HUES64 (cell line): ENCODE data around the gene SLC25A13.
A peak's percentile ranks its signal among the peaks of the same experiment; 100 is the strongest.

Experiments
- H3K27ac ChIP-seq: 2 replicates; pipeline ENCODE4 v1.7.0; 2013; ENCODE audit warnings: low read depth, low read length, inconsistent platforms
- H3K27me3 ChIP-seq: 2 replicates; pipeline ENCODE4 v1.6.1; 2013; ENCODE audit warnings: mild to moderate bottlenecking, low read length; ENCODE audit not compliant: insufficient read depth
- H3K36me3 ChIP-seq: 2 replicates; pipeline ENCODE4 v1.6.1; 2013; ENCODE audit warnings: mild to moderate bottlenecking, low read length; ENCODE audit not compliant: insufficient read depth
- H3K4me1 ChIP-seq: 2 replicates; pipeline ENCODE4 v1.6.1; 2013; ENCODE audit warnings: mild to moderate bottlenecking, low read length, moderate library complexity; ENCODE audit not compliant: insufficient read depth
- H3K4me3 ChIP-seq: 2 replicates; pipeline ENCODE4 v1.5.1; 2013; ENCODE audit warnings: mild to moderate bottlenecking, low read length, moderate library complexity
- H3K9ac ChIP-seq: 2 replicates; pipeline ENCODE4 v1.6.1; 2013; ENCODE audit warnings: mild to moderate bottlenecking, low read depth, low read length
- H3K9me3 ChIP-seq: 2 replicates; pipeline ENCODE4 v1.6.1; 2013; ENCODE audit warnings: low read depth, low read length; ENCODE audit not compliant: insufficient read depth
- WGBS: fragments of 150-250, 120-280 bp; methylation state at CpG from one replicate; pipeline ENCODE4 v1.1.7; 2013; ENCODE audit warnings: missing lambda C conversion rate; 5-methylcytosine and 5-hydroxymethylcytosine counted together

SLC25A13 gene

GRCh38 chr7:96090756-96091155 lies 231.1 kb downstream of the SLC25A13 start:
- H3K4me1 ChIP-seq: peaks cover 4% of the 10 kb centered on the region; the same call in 1 of the 2 replicates
- H3K27ac ChIP-seq: no peak overlapping the region
- no peaks in the 10 kb centered on the region for H3K9me3 ChIP-seq
- no peaks in the 10 kb centered on the region for H3K36me3 ChIP-seq
- 100% methylated on average over 3 of the region's 6 CpGs for WGBS
- H3K9ac ChIP-seq: no peak overlapping the region
- H3K27me3 ChIP-seq: no peaks in the 10 kb centered on the region
- H3K4me3 ChIP-seq: no peak overlapping the region

- Histone ChIP-seq H3K4me3 (no peak overlapping the region), H3K36me3 (no peaks in the 10 kb centered on the region), H3K4me1 (peaks cover 4% of the 10 kb centered on the region; the same call in 1 of the 2 replicates), H3K9me3 (no peaks in the 10 kb centered on the region), H3K27ac (no peak overlapping the region), H3K9ac (no peak overlapping the region), H3K27me3 (no peaks in the 10 kb centered on the region)
- WGBS: 100% methylated on average over 2 of the region's 3 CpGs
Observed at GRCh38 chr7:96089511-96089910, 232.4 kb downstream of the SLC25A13 start.

- H3K27me3 ChIP-seq: no peaks in the 10 kb centered on the region
- H3K4me3 ChIP-seq: no peak overlapping the region
- H3K9me3 ChIP-seq: no peaks in the 10 kb centered on the region
- 95% methylated on average over 4 of the region's 5 CpGs for WGBS
- no peak overlapping the region for H3K27ac ChIP-seq
- H3K36me3 ChIP-seq: no peaks in the 10 kb centered on the region
- peaks cover 4% of the 10 kb centered on the region; the same call in 1 of the 2 replicates for H3K4me1 ChIP-seq
- H3K9ac ChIP-seq: no peak overlapping the region
Observed at GRCh38 chr7:96088579-96088978, 233.3 kb downstream of the SLC25A13 start.

GRCh38 chr7:96085953-96086352 lies 235.9 kb downstream of the SLC25A13 start:
- Histone ChIP-seq H3K27me3 (no peaks in the 10 kb centered on the region), H3K27ac (no peak overlapping the region), H3K4me1 (peaks cover 4% of the 10 kb centered on the region; the same call in 1 of the 2 replicates), H3K4me3 (no peak overlapping the region), H3K9ac (no peak overlapping the region), H3K9me3 (no peaks in the 10 kb centered on the region), H3K36me3 (no peaks in the 10 kb centered on the region)
- WGBS: 79% methylated on average over 3 of the region's 3 CpGs

GRCh38 chr7:96084881-96085553 lies 236.9 kb downstream of the SLC25A13 start:
- Histone ChIP-seq H3K4me1 (peaks cover 4% of the 10 kb centered on the region; the same call in 1 of the 2 replicates), H3K9ac (no peak overlapping the region), H3K9me3 (no peaks in the 10 kb centered on the region), H3K4me3 (no peak overlapping the region), H3K27ac (no peak overlapping the region), H3K27me3 (no peaks in the 10 kb centered on the region), H3K36me3 (no peaks in the 10 kb centered on the region)
- 93% methylated on average over 1 of the region's 1 CpG for WGBS

- H3K27ac ChIP-seq: no peak overlapping the region
- H3K36me3 ChIP-seq: no peaks in the 10 kb centered on the region
- H3K27me3 ChIP-seq: peaks cover 19% of the 10 kb centered on the region
- no peak overlapping the region for H3K4me3 ChIP-seq
- 98% methylated on average over 4 of the region's 6 CpGs for WGBS
- H3K9ac ChIP-seq: no peak overlapping the region
- H3K4me1 ChIP-seq: peaks cover 13% of the 10 kb centered on the region
- H3K9me3 ChIP-seq: no peaks in the 10 kb centered on the region
Observed at GRCh38 chr7:96080027-96080426, 241.9 kb downstream of the SLC25A13 start.

- Histone ChIP-seq H3K4me3 (peak overlapping the region; percentile 59), H3K27ac (no peak overlapping the region), H3K27me3 (peaks cover 19% of the 10 kb centered on the region), H3K9me3 (no peaks in the 10 kb centered on the region), H3K9ac (peak overlapping the region; percentile 39; the same call in 1 of the 2 replicates), H3K4me1 (peaks cover 13% of the 10 kb centered on the region), H3K36me3 (no peaks in the 10 kb centered on the region)
- 26% methylated on average over 10 of the region's 10 CpGs for WGBS
Observed at GRCh38 chr7:96076350-96076707, 245.6 kb downstream of the SLC25A13 start.

GRCh38 chr7:96075510-96076349 lies 246.2 kb downstream of the SLC25A13 start:
- Histone ChIP-seq H3K27me3 (peaks cover 19% of the 10 kb centered on the region), H3K9me3 (no peaks in the 10 kb centered on the region), H3K4me1 (peaks cover 13% of the 10 kb centered on the region), H3K36me3 (no peaks in the 10 kb centered on the region), H3K4me3 (peak overlapping the region; percentile 59), H3K27ac (no peak overlapping the region), H3K9ac (peak overlapping the region; percentile 39; the same call in 1 of the 2 replicates)
- 3% methylated on average over 47 of the region's 47 CpGs for WGBS

GRCh38 chr7:96074871-96075270 lies 247.0 kb downstream of the SLC25A13 start:
- H3K27me3 ChIP-seq: peaks cover 19% of the 10 kb centered on the region
- no peaks in the 10 kb centered on the region for H3K9me3 ChIP-seq
- H3K27ac ChIP-seq: no peak overlapping the region
- H3K4me3 ChIP-seq: no peak overlapping the region
- H3K9ac ChIP-seq: no peak overlapping the region
- no peaks in the 10 kb centered on the region for H3K36me3 ChIP-seq
- peaks cover 13% of the 10 kb centered on the region for H3K4me1 ChIP-seq
- WGBS: 86% methylated on average over 1 of the region's 1 CpG
